ENCODE data around the gene SLC10A7. TPM values are rescaled to one million over a fixed set of nuclear protein-coding genes. Genes with fewer than 3 reads are reported as not detected.

Gene SLC10A7
- total RNA-seq, 1 experiment from 2014 or later, result 3.9 TPM

DNA sequence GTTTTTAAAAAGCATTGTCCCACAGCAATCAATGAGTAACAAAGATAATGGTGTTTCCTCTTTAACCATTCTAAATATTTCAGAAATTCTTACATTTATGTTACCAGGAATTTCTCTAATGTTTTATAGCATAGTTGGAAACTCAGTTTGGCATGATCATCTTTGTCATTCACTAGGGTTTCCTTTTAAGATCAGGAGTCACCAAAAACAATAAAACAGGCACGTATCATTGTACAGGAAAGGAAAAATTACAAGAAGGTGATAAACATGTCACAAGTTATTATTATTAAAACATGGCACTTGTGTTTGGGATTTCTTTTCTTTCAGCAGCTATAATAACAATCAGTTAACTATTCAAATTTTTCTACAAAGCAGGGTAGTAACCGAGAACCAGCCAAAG, 84.0 kb downstream of the SLC10A7 start:
- Histone ChIP-seq H3K79me1 (ENCODE audit: insufficient read depth, low read depth, low read length, poor library complexity, severe bottlenecking) (no peaks in the 10 kb centered on the region), H2BK20ac (ENCODE audit: low read depth, low read length, poor library complexity, severe bottlenecking) (no peak overlapping the region), H3K14ac (ENCODE audit: insufficient read depth, low read length) (no peak overlapping the region), H3K4ac (ENCODE audit: low read depth, low read length) (no peak overlapping the region), H2BK120ac (ENCODE audit: low read depth, low read length, poor library complexity, severe bottlenecking) (no peak overlapping the region), H2BK12ac (ENCODE audit: insufficient read length, low read depth, low read length) (no peak overlapping the region), H3K9ac (ENCODE audit: extremely low read depth, insufficient read length, low read length) (no peak overlapping the region), H3T11ph (ENCODE audit: low read length) (no peak overlapping the region), H3K4me2 (ENCODE audit: insufficient read depth, insufficient read length, low read length) (no peak overlapping the region), H2BK15ac (ENCODE audit: low read depth, low read length) (no peak overlapping the region), H2AK5ac (ENCODE audit: insufficient read length, low read length) (no peak overlapping the region), H3K9me3 (ENCODE audit: control insufficient read depth, low read depth, low read length) (no peaks in the 10 kb centered on the region), H4K5ac (ENCODE audit: insufficient read length, low read depth, low read length) (no peak overlapping the region), H3K27me3 (ENCODE audit: insufficient read depth, low read length) (no peaks in the 10 kb centered on the region), H3K27ac (ENCODE audit: insufficient read length, low read depth, low read length) (no peak overlapping the region), H3K18ac (ENCODE audit: insufficient read length, low read depth, low read length) (no peak overlapping the region), H3K23me2 (ENCODE audit: insufficient read length, low read depth, low read length, poor library complexity, severe bottlenecking) (no peaks in the 10 kb centered on the region), H3K4me1 (ENCODE audit: insufficient read depth, low read length) (no peaks in the 10 kb centered on the region; the same call in 1 of the 2 replicates), H2AFZ (ENCODE audit: low read length) (no peak overlapping the region), H3K23ac (ENCODE audit: insufficient read length, low read depth, low read length) (no peak overlapping the region), H3K56ac (ENCODE audit: insufficient read length, low read depth, low read length) (no peak overlapping the region), H4K8ac (replicated peaks; ENCODE audit: insufficient read length, low read depth, low read length) (no peak overlapping the region), H4K91ac (ENCODE audit: insufficient read length, low read depth, low read length) (no peak overlapping the region), H4K20me1 (ENCODE audit: control insufficient read depth, insufficient read depth, insufficient read length) (no peaks in the 10 kb centered on the region), H3K79me2 (ENCODE audit: insufficient read depth, low read length) (no peaks in the 10 kb centered on the region), H2BK5ac (ENCODE audit: insufficient read length, low read length) (no peak overlapping the region)
- TF ChIP-seq, protein P1, sequence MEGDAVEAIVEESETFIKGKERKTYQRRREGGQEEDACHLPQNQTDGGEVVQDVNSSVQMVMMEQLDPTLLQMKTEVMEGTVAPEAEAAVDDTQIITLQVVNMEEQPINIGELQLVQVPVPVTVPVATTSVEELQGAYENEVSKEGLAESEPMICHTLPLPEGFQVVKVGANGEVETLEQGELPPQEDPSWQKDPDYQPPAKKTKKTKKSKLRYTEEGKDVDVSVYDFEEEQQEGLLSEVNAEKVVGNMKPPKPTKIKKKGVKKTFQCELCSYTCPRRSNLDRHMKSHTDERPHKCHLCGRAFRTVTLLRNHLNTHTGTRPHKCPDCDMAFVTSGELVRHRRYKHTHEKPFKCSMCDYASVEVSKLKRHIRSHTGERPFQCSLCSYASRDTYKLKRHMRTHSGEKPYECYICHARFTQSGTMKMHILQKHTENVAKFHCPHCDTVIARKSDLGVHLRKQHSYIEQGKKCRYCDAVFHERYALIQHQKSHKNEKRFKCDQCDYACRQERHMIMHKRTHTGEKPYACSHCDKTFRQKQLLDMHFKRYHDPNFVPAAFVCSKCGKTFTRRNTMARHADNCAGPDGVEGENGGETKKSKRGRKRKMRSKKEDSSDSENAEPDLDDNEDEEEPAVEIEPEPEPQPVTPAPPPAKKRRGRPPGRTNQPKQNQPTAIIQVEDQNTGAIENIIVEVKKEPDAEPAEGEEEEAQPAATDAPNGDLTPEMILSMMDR (conservative IDR thresholded peaks at IDR 0.05), result no peak
- Mint-ChIP-seq H3K9me3 (no peaks in the 10 kb centered on the region), H3K36me3 (ENCODE audit: insufficient read depth in 1 of 3, low read depth in 3 of 3) (no peaks in the 10 kb centered on the region), H3K27ac (no peak overlapping the region), H3K27me3 (ENCODE audit: low read depth) (no peaks in the 10 kb centered on the region), H3K4me3 (no peak overlapping the region), H3K4me1 (peaks cover 8 to 9% of the 10 kb centered on the region in 2 experiments; a peak in 3 of 4 replicates)
- WGBS (ENCODE audit: extremely low coverage, insufficient read length, low lambda C conversion rate), result no CpG with 5 or more reads among the region's 2 CpGs
- DNase-seq, result no peak
